DMS153 (cell line): Measurements from ENCODE around the gene SIL1.
"Not testable (repeated sequence)": the region's sequence is repeated elsewhere in the genome, so short reads cannot be mapped to it uniquely, and the experiment has no call there.

Experiments used
- DNase-seq: peaks from one replicate; lab custom pipeline; 2025; lab: John Stamatoyannopoulos, UW

Gene SIL1

GRCh38 chr5:139197710-139198669 is at the start of gene SIL1:
Gene SIL1, minus strand, starts transcription at chr5:139198368. Its CDS starts 70,525 bp downstream, at chr5:139127843.
- DNase-seq: peak; percentile 79

GRCh38 chr5:139246394-139246793 is 48.2 kb upstream of the SIL1 start:
- no peak for DNase-seq

GRCh38 chr5:139245637-139246339 is 47.6 kb upstream of the SIL1 start:
- no peak for DNase-seq

GRCh38 chr5:139243425-139243970 is 45.3 kb upstream of the SIL1 start:
- DNase-seq: no peak

- DNase-seq: no peak
Observed at GRCh38 chr5:139241139-139241538, 43.0 kb upstream of the SIL1 start.

- DNase-seq: no peak
Observed at GRCh38 chr5:139236479-139236878, 38.3 kb upstream of the SIL1 start.

GRCh38 chr5:139232147-139232724 is 34.1 kb upstream of the SIL1 start:
- DNase-seq: no peak

- no peak for DNase-seq
Observed at GRCh38 chr5:139228201-139228803, 30.1 kb upstream of the SIL1 start.

GRCh38 chr5:139226131-139226530 is 28.0 kb upstream of the SIL1 start:
- DNase-seq: peak; percentile 10

- no peak for DNase-seq
Observed at GRCh38 chr5:139223481-139223880, 25.3 kb upstream of the SIL1 start.

GRCh38 chr5:139222346-139222745 is 24.2 kb upstream of the SIL1 start:
- peak; percentile 49 for DNase-seq

GRCh38 chr5:139218038-139218437 is 19.9 kb upstream of the SIL1 start:
- DNase-seq: not testable (repeated sequence)

- no peak for DNase-seq
Observed at GRCh38 chr5:139215107-139215975, 17.2 kb upstream of the SIL1 start.

- DNase-seq: no peak
Observed at GRCh38 chr5:139214646-139215045, 16.5 kb upstream of the SIL1 start.

GRCh38 chr5:139212906-139213305 is 14.7 kb upstream of the SIL1 start:
- no peak for DNase-seq

GRCh38 chr5:139212486-139212885 is 14.3 kb upstream of the SIL1 start:
- no peak for DNase-seq

- no peak for DNase-seq
Observed at GRCh38 chr5:139210585-139210984, 12.4 kb upstream of the SIL1 start.

GRCh38 chr5:139207297-139208000 is 9.3 kb upstream of the SIL1 start:
- DNase-seq: no peak

GRCh38 chr5:139205586-139205985 is 7.4 kb upstream of the SIL1 start:
- no peak for DNase-seq

- no peak for DNase-seq
Observed at GRCh38 chr5:139205124-139205523, 7.0 kb upstream of the SIL1 start.
